ENCODE data around the gene PRKCE.
A peak's percentile ranks its signal among the peaks of the same experiment; 100 is the strongest.

PRKCE gene

GRCh38 chr2:45759310-45759851 lies 107.9 kb downstream of the PRKCE start:
- no peak for DNase-seq

GRCh38 chr2:45761635-45762034 lies 110.2 kb downstream of the PRKCE start:
- DNase-seq: no peak

- DNase-seq: no peak
Measured at GRCh38 chr2:45763255-45763654, 111.8 kb downstream of the PRKCE start.

DNA sequence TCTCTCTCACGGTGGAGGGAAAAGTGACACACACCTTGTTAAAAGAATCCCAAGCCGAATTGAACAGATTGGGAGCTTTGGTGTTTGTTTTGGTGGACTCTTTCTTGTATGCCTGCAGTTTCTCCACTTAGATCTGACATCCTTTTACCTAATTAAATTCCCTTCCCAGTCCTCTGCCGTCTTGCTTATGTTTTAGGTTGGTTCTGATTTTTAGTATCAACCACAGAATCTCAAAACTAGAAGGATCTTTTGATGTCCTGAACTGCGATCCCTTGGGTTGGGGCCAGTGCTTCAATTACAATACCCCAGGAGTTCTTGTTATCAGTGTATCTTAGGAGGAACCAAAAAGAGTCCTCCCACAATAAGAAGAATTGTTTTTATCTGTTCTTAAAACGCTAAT lies 112.3 kb downstream of the PRKCE start:
- DNase-seq: no peak

GRCh38 chr2:45765007-45765727 lies 113.7 kb downstream of the PRKCE start:
- no peak for DNase-seq

DNA sequence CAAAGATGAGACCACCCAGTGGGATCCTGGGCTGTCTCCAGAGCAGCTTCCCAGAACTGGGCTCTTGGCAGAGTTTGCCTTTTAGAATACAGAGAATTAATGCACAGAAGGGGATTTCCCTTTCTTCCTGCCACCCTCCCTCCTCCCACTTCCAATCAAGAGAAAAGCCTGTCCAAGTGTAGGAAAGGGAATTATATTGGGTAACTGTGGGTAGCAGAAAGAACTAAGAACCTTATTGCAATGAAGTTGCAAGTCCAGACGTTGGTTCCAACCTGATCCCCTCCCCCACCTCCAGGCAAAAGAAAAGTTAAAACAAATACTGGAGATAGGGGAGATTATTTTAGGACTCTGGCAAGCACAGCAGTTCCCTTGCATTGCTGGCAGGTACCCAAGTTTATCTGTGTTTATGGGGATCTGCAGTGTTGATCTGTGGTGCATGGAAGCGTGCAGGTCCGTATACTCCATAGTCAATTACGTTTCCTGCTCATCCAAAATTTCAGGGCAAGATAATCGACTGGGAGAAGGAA lies 114.3 kb downstream of the PRKCE start:
- DNase-seq: no peak

DNA sequence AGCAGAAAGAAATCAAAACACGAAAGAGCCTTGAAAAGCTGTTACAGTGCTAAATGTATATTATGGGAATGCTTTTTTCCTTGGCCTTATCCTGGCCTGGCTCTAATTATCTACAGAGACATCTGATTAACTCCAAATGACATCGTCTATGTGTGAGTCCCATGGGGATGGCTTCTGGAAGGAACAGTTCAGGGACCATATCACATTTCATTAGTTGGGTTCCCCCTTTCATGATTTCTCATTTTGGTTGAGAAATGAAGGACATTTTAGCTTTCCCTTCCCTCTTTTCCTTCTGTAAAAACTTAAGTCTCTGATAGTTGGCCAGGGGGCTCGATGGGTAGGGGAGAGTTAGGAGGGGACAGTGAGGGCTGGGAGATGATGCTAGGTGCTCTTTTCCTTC lies 116.7 kb downstream of the PRKCE start:
- DNase-seq: no peak

- DNase-seq: no peak
Measured at GRCh38 chr2:45769056-45769455, 117.6 kb downstream of the PRKCE start.

DNA sequence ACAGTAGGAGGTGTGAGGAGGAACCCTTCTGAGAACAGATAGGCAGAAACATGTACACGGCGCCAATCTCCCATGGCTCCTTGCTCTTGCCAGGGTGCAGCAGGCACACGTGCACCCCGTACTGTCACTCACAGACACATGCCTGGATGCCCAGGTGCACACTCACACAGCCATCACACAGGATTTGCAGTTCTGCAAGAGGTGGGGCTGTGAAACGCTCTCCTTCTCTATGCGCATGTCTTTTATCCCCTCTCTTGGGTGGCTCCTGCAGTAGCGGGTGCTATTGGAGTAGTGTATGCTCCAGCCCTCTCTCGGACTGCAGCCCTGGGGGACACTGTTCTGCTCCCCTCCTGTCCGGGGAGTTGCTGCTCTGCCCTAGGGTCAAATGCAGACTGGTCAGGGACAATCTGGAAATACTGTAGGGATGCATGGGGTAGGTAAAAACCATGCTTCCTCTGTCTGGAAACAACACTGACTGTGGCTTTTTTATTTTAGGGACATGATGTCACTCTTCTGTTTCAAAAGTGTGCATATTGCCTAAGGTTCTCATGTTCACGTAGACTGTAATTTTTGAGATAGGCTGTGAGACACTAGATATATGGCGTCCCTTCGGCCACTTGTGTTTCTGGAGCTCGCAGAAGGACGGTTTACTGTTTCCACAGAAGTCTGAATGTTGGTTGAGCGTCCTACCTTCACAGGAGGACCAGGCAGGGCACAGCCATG lies 118.5 kb downstream of the PRKCE start:
- no peak for DNase-seq

DNA sequence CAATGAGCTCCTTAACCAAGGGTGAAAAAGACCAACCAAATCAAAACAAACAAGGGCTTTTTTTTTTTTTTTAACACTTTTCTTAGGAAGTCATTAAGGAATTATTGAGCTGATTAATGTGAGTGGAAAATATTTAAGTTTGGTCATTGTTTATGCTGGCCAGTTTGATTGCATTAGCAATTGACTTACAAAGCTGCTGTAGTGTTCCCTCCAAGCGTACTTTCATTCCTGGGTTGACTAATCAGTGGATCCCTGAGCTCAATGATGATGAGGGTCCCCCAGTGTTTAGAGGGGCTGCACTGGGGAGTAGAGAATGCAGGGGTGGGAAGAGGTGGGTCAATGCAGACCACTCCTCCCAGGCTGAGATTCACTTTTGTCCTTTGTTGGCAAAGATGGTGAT lies 119.3 kb downstream of the PRKCE start:
- no peak for DNase-seq

GRCh38 chr2:45771261-45771660 lies 119.8 kb downstream of the PRKCE start:
- DNase-seq: no peak

- no peak for DNase-seq
Measured at GRCh38 chr2:45772038-45772437, 120.6 kb downstream of the PRKCE start.

- DNase-seq: no peak
Measured at GRCh38 chr2:45773909-45774308, 122.4 kb downstream of the PRKCE start.

DNA sequence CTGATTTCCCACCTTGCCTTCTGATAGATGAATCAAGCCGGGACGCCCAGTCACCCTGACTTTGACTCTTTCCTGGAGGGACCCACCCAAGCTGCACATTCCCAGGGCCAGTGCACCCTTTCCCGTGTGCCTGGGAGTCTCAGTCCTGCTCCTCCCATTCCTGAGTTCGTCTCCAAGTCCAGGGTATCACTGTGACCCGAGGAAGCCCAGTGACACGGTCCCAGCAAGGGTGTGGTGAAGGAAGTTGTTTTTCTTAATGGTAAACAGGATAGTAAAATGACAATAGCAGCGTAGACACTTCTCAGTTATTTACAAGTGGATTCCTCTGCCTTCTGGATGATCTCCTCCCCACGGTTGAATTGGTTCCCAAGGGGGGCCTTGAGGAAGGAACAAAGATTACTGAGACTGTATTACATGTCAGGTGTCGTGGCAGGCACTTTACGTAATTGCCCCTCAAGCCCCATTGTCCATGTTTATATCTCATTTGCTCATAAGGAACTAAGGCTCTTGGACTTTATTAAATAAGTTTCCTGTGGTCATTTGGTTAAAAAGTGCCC lies 123.3 kb downstream of the PRKCE start:
- DNase-seq: no peak

DNA sequence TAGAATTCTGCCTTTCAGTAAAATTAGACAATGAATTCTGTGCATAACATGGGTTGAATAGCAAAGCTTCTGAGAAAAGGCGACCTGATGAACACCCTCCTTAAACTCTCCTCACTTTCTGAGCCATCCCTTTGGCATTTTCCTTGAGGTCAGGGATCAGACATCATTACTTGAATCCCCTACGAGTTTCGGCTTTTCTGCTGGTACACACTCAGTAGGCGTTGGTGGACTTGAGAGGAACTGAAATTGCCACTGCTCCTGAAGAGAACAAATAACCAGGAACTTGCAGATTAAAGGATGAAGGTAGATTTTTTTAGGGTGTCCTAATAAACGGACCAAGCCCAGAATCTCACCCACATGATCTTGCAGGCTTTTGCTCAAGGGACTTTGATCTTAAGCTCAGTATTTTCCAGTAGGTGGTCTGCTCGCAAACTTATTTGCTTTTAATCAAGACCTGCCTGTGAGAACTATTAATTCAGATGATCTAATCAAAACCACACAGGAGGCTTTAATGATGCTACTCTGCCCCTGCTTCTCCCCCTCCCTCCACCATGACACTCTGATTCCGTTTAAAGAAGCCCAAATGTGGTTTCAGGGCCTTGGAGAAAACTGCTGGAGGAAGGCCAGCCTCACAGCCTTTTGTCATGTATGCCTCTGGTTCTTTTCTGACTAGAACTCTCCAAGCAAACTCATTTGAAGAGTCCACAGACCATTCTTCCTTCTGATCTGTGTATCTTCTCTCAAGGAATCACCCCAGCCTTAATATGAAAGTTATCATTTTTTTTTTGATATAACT lies 124.9 kb downstream of the PRKCE start:
- DNase-seq: no peak

DNA sequence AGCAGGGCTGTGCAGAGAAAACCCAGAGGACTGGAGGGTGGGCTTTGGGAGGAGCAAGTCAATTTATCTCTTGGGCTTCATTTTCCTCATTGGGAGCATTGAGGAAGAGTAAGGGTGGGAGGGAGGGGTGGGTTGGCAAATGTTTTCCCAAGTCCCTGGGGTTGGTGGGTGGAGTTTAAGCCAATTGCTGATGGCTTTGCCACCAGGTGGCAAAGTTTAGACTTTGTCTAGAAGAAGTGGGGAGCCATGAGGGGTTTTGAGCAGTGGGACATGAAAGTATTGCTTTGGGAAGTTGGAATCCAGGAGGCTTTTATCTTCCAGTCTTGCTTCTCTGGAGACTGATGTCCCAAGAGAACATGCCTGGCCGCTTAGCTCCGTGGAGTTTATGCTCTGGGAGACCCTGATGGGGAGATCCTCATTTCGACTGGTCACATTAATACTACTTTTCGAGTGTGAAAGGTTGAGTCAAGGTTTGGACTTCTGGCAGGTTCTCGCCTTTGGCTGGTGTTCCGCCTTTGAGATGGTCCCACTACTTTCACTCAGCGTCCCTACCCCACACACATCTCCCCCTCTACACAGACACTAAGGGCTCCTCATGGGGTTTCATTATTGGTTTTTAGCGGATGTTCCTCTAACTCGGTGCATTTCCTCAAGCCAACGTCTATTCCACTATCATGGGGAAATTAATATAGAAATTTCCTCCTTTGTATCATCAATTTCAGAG lies 126.7 kb downstream of the PRKCE start:
- no peak for DNase-seq

GRCh38 chr2:45778720-45779171 lies 127.3 kb downstream of the PRKCE start:
- peak; percentile 53 for DNase-seq

- no peak for DNase-seq
Measured at GRCh38 chr2:45780541-45781463, 129.3 kb downstream of the PRKCE start.

- DNase-seq: no peak
Measured at GRCh38 chr2:45781464-45781811, 130.0 kb downstream of the PRKCE start.

DNA sequence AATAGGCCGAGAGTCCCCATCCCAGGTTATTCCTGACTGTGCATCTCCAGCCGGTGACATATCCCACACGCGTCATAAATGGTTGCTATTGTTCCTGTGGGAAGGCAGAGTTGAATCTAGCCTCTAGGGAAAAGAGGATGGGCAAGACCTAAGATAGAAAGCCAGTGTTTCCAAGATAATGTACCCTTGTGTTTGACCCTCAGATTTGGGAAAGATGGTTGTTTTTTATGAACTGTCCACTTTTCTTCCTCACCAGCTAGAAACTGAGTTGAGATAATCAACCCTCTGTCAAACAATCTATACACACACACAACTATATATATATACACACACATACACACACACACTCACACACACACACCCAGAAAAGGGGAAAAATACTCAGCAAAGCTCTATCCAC lies 131.0 kb downstream of the PRKCE start:
- DNase-seq: no peak

GRCh38 chr2:45782986-45783385 lies 131.5 kb downstream of the PRKCE start:
- DNase-seq: no peak

Measured in activated T-cell treated with anti-CD3 and anti-CD28 coated beads, Interleukin-2, amount 50 U/mL, for 1 hour (primary cell).